ENCODE results near the gene SLC45A3.

DNA sequence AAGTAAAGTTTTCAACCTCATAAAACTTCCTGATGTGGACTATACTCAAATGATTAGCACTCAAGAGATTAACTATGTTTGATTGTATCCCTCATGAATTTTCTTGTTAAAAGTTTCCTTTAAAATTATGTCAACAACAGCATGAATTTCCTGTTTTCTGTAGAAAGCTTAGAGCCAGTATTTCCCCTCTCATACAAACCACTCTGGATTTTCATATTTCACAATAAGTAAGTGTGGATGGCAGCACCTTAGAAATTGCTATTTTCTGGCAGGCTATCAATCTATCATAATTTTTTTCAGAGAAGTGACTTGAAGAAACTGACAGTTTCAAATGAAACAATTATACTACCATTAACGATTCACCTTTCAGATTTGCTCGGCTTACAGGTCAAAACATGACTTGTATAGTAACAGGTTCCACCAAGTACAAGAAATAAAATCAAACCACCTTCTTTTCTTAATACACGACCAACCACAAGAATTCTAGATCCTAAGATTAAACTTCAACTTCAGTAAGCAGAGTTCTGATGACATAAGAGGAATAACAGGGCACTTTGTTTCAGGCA is 69.3 kb downstream of the SLC45A3 start:
- TF ChIP-seq CTCF (IDR thresholded peaks at IDR 0.05), result no peak
- no peak for TF ChIP-seq POLR2A (IDR thresholded peaks at IDR 0.05)
